ENCODE measurements around the gene SCFD2. TPM values are rescaled to one million over a fixed set of nuclear protein-coding genes. Genes with fewer than 3 reads are reported as not detected.

Gene SCFD2
- polyA plus RNA-seq, 1 donor from 2014 or later: 5.0 TPM

DNA sequence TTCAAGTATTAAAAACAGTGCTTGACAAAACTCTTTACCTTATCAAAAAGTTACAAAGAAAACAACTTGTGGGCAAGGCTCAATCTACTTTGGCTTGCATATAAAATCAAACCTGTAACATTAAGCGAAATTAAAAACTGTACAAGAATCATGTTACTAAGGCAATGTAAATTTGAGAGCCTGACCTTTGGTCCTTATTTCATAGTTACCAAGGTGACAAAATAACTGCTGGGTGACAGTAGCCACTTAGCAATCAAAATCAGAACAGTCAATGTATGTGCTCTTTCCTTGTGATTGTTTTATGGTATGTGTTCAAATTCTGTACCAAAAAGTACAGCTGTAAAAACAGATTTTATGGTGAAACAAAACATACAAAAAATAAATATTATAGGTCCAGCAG is 299.7 kb downstream of the SCFD2 start:
- Histone ChIP-seq H3K79me2 (replicated peaks; ENCODE audit: insufficient read depth, low read length) (no peaks in the 10 kb centered on the region), H3K27ac (ENCODE audit: low read length) (no peak overlapping the region), H3K9ac (ENCODE audit: low read length) (no peak overlapping the region), H3K4me2 (ENCODE audit: low read length) (no peak overlapping the region), H3K9me2 (ENCODE audit: insufficient read depth, low read length) (no peaks in the 10 kb centered on the region), H4K20me1 (ENCODE audit: insufficient read depth) (no peaks in the 10 kb centered on the region), H3K4me3 (ENCODE audit: low read length) (no peak overlapping the region), H3F3A (ENCODE audit: insufficient read depth, low read length, poor library complexity, severe bottlenecking) (no peaks in the 10 kb centered on the region), H3K9me3 (ENCODE audit: low read length) (no peaks in the 10 kb centered on the region), H3K36me3 (ENCODE audit: insufficient read depth, low read length) (no peaks in the 10 kb centered on the region), H3K27me3 (ENCODE audit: insufficient read depth, low read depth, low read length) (no peaks in the 10 kb centered on the region), H2AFZ (ENCODE audit: low read depth, low read length) (no peak overlapping the region)
- no peak for TF ChIP-seq REST (IDR thresholded peaks at IDR 0.05; ENCODE audit: borderline replicate concordance)

DNA sequence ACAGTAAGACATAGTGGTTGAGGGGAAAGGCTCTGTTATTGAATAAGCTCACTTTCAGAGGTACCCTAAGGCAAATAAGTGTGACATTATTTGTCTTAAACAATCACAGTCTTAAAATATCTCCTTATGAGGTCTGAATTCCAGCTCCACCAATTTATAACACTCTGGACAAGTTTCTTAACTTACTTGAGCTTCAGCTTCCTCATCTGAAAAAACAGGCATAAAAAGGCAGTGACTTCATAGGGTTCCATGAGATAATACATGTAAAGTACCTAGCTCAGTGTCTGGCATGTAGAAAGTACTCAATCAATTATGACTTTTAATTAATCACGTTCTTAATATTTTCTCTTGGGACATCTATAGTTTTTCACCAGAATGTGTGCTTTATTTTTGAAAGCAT is 301.3 kb downstream of the SCFD2 start:
- Histone ChIP-seq H3K27me3 (ENCODE audit: insufficient read depth, low read depth, low read length) (no peaks in the 10 kb centered on the region), H3K4me3 (ENCODE audit: low read length) (no peak overlapping the region), H3K36me3 (ENCODE audit: insufficient read depth, low read length) (no peaks in the 10 kb centered on the region), H3F3A (ENCODE audit: insufficient read depth, low read length, poor library complexity, severe bottlenecking) (no peaks in the 10 kb centered on the region), H3K9me3 (ENCODE audit: low read length) (no peaks in the 10 kb centered on the region), H3K9ac (ENCODE audit: low read length) (no peak overlapping the region), H3K4me2 (ENCODE audit: low read length) (no peak overlapping the region), H2AFZ (ENCODE audit: low read depth, low read length) (no peak overlapping the region), H4K20me1 (ENCODE audit: insufficient read depth) (no peaks in the 10 kb centered on the region), H3K9me2 (ENCODE audit: insufficient read depth, low read length) (no peaks in the 10 kb centered on the region), H3K79me2 (replicated peaks; ENCODE audit: insufficient read depth, low read length) (no peaks in the 10 kb centered on the region), H3K27ac (ENCODE audit: low read length) (no peak overlapping the region)
- no peak for TF ChIP-seq REST (IDR thresholded peaks at IDR 0.05; ENCODE audit: borderline replicate concordance)
- TF ChIP-seq RAD21 (conservative IDR thresholded peaks at IDR 0.05): no peak
- TF ChIP-seq TAF1 (IDR thresholded peaks at IDR 0.05; ENCODE audit: low read depth): no peak
- TF ChIP-seq EZH2 (IDR thresholded peaks at IDR 0.05; ENCODE audit: borderline replicate concordance, insufficient read depth, low read length, poor library complexity, severe bottlenecking): no peak
- TF ChIP-seq POLR2AphosphoS5 (IDR thresholded peaks at IDR 0.05): no peak
- TF ChIP-seq, protein P1, sequence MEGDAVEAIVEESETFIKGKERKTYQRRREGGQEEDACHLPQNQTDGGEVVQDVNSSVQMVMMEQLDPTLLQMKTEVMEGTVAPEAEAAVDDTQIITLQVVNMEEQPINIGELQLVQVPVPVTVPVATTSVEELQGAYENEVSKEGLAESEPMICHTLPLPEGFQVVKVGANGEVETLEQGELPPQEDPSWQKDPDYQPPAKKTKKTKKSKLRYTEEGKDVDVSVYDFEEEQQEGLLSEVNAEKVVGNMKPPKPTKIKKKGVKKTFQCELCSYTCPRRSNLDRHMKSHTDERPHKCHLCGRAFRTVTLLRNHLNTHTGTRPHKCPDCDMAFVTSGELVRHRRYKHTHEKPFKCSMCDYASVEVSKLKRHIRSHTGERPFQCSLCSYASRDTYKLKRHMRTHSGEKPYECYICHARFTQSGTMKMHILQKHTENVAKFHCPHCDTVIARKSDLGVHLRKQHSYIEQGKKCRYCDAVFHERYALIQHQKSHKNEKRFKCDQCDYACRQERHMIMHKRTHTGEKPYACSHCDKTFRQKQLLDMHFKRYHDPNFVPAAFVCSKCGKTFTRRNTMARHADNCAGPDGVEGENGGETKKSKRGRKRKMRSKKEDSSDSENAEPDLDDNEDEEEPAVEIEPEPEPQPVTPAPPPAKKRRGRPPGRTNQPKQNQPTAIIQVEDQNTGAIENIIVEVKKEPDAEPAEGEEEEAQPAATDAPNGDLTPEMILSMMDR (IDR thresholded peaks at IDR 0.05; ENCODE audit: poor library complexity, severe bottlenecking): no peak
- TF ChIP-seq MXI1 (conservative IDR thresholded peaks at IDR 0.05; ENCODE audit: poor library complexity, severe bottlenecking): no peak
- TF ChIP-seq SMC3 (conservative IDR thresholded peaks at IDR 0.05; ENCODE audit: poor library complexity): no peak
- no peak for TF ChIP-seq EP300 (conservative IDR thresholded peaks at IDR 0.05; ENCODE audit: poor library complexity, severe bottlenecking)
